HG03457 (cell line): Measurements from ENCODE around the gene STK38L.

Source experiments
- ATAC-seq: cut with Tn5 transposase; IDR thresholded peaks from one replicate; pipeline ENCODE4 v1.9.1; 2021; ENCODE audit warnings: moderate number of reproducible peaks; ENCODE audit not compliant: unreplicated experiment

STK38L gene

GRCh38 chr12:27274706-27275105 is 30.6 kb downstream of the STK38L start:
- ATAC-seq, result no peak

- no peak for ATAC-seq
Measured at GRCh38 chr12:27276275-27276674, 32.2 kb downstream of the STK38L start.

- ATAC-seq, result peak; percentile 86
Measured at GRCh38 chr12:27277846-27278260, 33.8 kb downstream of the STK38L start.

- ATAC-seq, result no peak
Measured at GRCh38 chr12:27279826-27280225, 35.7 kb downstream of the STK38L start.

- no peak for ATAC-seq
Measured at GRCh38 chr12:27280412-27280811, 36.3 kb downstream of the STK38L start.

- ATAC-seq, result no peak
Measured at GRCh38 chr12:27282754-27283153, 38.7 kb downstream of the STK38L start.

GRCh38 chr12:27284021-27284420 is 39.9 kb downstream of the STK38L start:
- ATAC-seq, result no peak

- ATAC-seq, result peak; percentile 61
Measured at GRCh38 chr12:27284751-27285150, 40.7 kb downstream of the STK38L start.

GRCh38 chr12:27285403-27285802 is 41.3 kb downstream of the STK38L start:
- ATAC-seq, result no peak

- ATAC-seq, result no peak
Measured at GRCh38 chr12:27289414-27289813, 45.3 kb downstream of the STK38L start.

- no peak for ATAC-seq
Measured at GRCh38 chr12:27290501-27291168, 46.5 kb downstream of the STK38L start.

- no peak for ATAC-seq
Measured at GRCh38 chr12:27291862-27292261, 47.8 kb downstream of the STK38L start.

GRCh38 chr12:27292718-27293117 is 48.6 kb downstream of the STK38L start:
- no peak for ATAC-seq

GRCh38 chr12:27293463-27293862 is 49.4 kb downstream of the STK38L start:
- no peak for ATAC-seq

- ATAC-seq, result no peak
Measured at GRCh38 chr12:27296674-27297073, 52.6 kb downstream of the STK38L start.

- ATAC-seq, result no peak
Measured at GRCh38 chr12:27297566-27297965, 53.5 kb downstream of the STK38L start.

GRCh38 chr12:27299102-27299501 is 55.0 kb downstream of the STK38L start:
- ATAC-seq, result no peak

GRCh38 chr12:27300226-27300625 is 56.1 kb downstream of the STK38L start:
- no peak for ATAC-seq

- no peak for ATAC-seq
Measured at GRCh38 chr12:27303139-27304111, 59.3 kb downstream of the STK38L start.

GRCh38 chr12:27304856-27305255 is 60.8 kb downstream of the STK38L start:
- ATAC-seq, result no peak

- no peak for ATAC-seq
Measured at GRCh38 chr12:27305673-27306456, 61.8 kb downstream of the STK38L start.
